SJSA1 (cell line): Measurements from ENCODE around the gene RPUSD1. TPM values are rescaled to one million over a fixed set of nuclear protein-coding genes. Genes with fewer than 3 reads are reported as not detected.

Experiments
- DNase-seq, 2 experiments: peaks; one replicate each; pipeline ENCODE4 v3.0.0-alpha.2; 2015 to 2020; ENCODE audit warnings: low spot score in 2 of 2, low read depth in 1 of 2
- H3K27ac ChIP-seq: fragments of 250-450 bp; sonication (Bioruptor Pico); 2 replicates; pipeline ENCODE4 v1.5.1; 2020; ENCODE audit warnings: mild to moderate bottlenecking, moderate library complexity
- H3K27me3 ChIP-seq: fragments of 250-450 bp; sonication (Bioruptor Pico); replicated peaks from 2 replicates; pipeline ENCODE4 v1.5.1; 2020; ENCODE audit warnings: mild to moderate bottlenecking, moderate library complexity
- H3K36me3 ChIP-seq: fragments of 250-450 bp; sonication (Bioruptor Pico); 2 replicates; pipeline ENCODE4 v1.5.1; 2020; ENCODE audit warnings: mild to moderate bottlenecking
- H3K4me1 ChIP-seq: fragments of 250-450 bp; sonication (Bioruptor Pico); replicated peaks from 2 replicates; pipeline ENCODE4 v1.6.1; 2021; ENCODE audit warnings: mild to moderate bottlenecking
- H3K4me3 ChIP-seq: fragments of 250-450 bp; sonication (Bioruptor Pico); 2 replicates; pipeline ENCODE4 v1.5.1; 2020; ENCODE audit warnings: mild to moderate bottlenecking
- H3K9me3 ChIP-seq: fragments of 250-450 bp; sonication (Bioruptor Pico); replicated peaks from 2 replicates; pipeline ENCODE4 v1.5.1; 2020; ENCODE audit warnings: mild to moderate bottlenecking
- total RNA-seq: library from RNA; depleted of rRNA; stranded (reverse); fragments of >200 nt; shearing (Covaris generic); gene quantifications from 2 replicates; pipeline ENCODE4 v1.2.3, GENCODE V29; 2014

The RPUSD1 gene
- total RNA-seq, 1 experiment from 2014 or later, result 35.7 TPM

GRCh38 chr16:799948-800833 is 12.0 kb upstream of the RPUSD1 start, which contains the start of gene GNG13:
GNG13 (minus strand) TSS chr16:800734; CDS start chr16:799077, 1,657 bp downstream.
- no peak for DNase-seq

GRCh38 chr16:799111-799947 is 11.1 kb upstream of the RPUSD1 start:
- Histone ChIP-seq H3K9me3 (no peaks in the 10 kb centered on the region), H3K4me3 (no peak overlapping the region), H3K36me3 (peaks cover 14% of the 10 kb centered on the region), H3K27ac (no peak overlapping the region), H3K27me3 (peaks cover 45% of the 10 kb centered on the region), H3K4me1 (no peaks in the 10 kb centered on the region)
- DNase-seq, result no peak

More at GRCh38 chr16:799948-800833, 12.0 kb upstream of the RPUSD1 start, which contains the start of gene GNG13:
- Histone ChIP-seq H3K27me3 (peaks cover 50% of the 10 kb centered on the region), H3K27ac (no peak within 1 kb of the TSS), H3K4me1 (no peaks in the 10 kb centered on the region), H3K9me3 (no peaks in the 10 kb centered on the region), H3K4me3 (no peak within 1 kb of the TSS), H3K36me3 (peaks cover 11% of the 10 kb centered on the region)

- Histone ChIP-seq H3K9me3 (no peaks in the 10 kb centered on the region), H3K27ac (no peak overlapping the region), H3K4me3 (no peak overlapping the region), H3K27me3 (peaks cover 42% of the 10 kb centered on the region), H3K4me1 (no peaks in the 10 kb centered on the region), H3K36me3 (peaks cover 17% of the 10 kb centered on the region)
- no peak for DNase-seq
Measured at GRCh38 chr16:798666-799065, 10.5 kb upstream of the RPUSD1 start.

GRCh38 chr16:797686-798085 is 9.5 kb upstream of the RPUSD1 start:
- H3K27ac ChIP-seq, result no peak overlapping the region
- H3K9me3 ChIP-seq, result no peaks in the 10 kb centered on the region

GRCh38 chr16:797120-797420 is 8.9 kb upstream of the RPUSD1 start:
- H3K27me3 ChIP-seq, result peaks cover 26% of the 10 kb centered on the region
- H3K4me3 ChIP-seq, result no peak overlapping the region
- no peak for DNase-seq
- peaks cover 25% of the 10 kb centered on the region for H3K36me3 ChIP-seq
- H3K4me1 ChIP-seq, result no peaks in the 10 kb centered on the region
- H3K9me3 ChIP-seq, result no peaks in the 10 kb centered on the region
- H3K27ac ChIP-seq, result no peak overlapping the region

More at GRCh38 chr16:797686-798085, 9.5 kb upstream of the RPUSD1 start:
- H3K4me1 ChIP-seq, result no peaks in the 10 kb centered on the region
- peaks cover 19% of the 10 kb centered on the region for H3K36me3 ChIP-seq
- H3K4me3 ChIP-seq, result no peak overlapping the region
- peaks cover 33% of the 10 kb centered on the region for H3K27me3 ChIP-seq
- no peak for DNase-seq

GRCh38 chr16:796296-797119 is 8.3 kb upstream of the RPUSD1 start:
- no peak overlapping the region for H3K27ac ChIP-seq
- peaks cover 31% of the 10 kb centered on the region for H3K36me3 ChIP-seq
- no peak for DNase-seq
- H3K4me3 ChIP-seq, result no peak overlapping the region
- H3K9me3 ChIP-seq, result no peaks in the 10 kb centered on the region
- peaks cover 21% of the 10 kb centered on the region for H3K27me3 ChIP-seq
- no peaks in the 10 kb centered on the region for H3K4me1 ChIP-seq

- DNase-seq, result no peak
Measured at GRCh38 chr16:795580-796229, 7.5 kb upstream of the RPUSD1 start.

GRCh38 chr16:794853-795466 is 6.8 kb upstream of the RPUSD1 start:
- H3K4me1 ChIP-seq, result no peaks in the 10 kb centered on the region
- H3K36me3 ChIP-seq, result peaks cover 46% of the 10 kb centered on the region
- no peak overlapping the region for H3K27ac ChIP-seq
- H3K27me3 ChIP-seq, result peaks cover 5% of the 10 kb centered on the region
- no peak for DNase-seq
- H3K9me3 ChIP-seq, result no peaks in the 10 kb centered on the region
- H3K4me3 ChIP-seq, result no peak overlapping the region

More at GRCh38 chr16:795580-796229, 7.5 kb upstream of the RPUSD1 start:
- Histone ChIP-seq H3K36me3 (peaks cover 39% of the 10 kb centered on the region), H3K27ac (no peak overlapping the region), H3K27me3 (peaks cover 13% of the 10 kb centered on the region), H3K9me3 (no peaks in the 10 kb centered on the region), H3K4me1 (no peaks in the 10 kb centered on the region), H3K4me3 (no peak overlapping the region)

GRCh38 chr16:794091-794822 is 6.1 kb upstream of the RPUSD1 start:
- H3K4me1 ChIP-seq, result peaks cover 4% of the 10 kb centered on the region
- no peak for DNase-seq
- peaks cover 53% of the 10 kb centered on the region for H3K36me3 ChIP-seq
- 0 out of 2 replicates have a peak, but pooled peaks cover under 1% of the 10 kb centered on the region for H3K27me3 ChIP-seq
- no peak overlapping the region for H3K4me3 ChIP-seq
- H3K27ac ChIP-seq, result no peak overlapping the region
- no peaks in the 10 kb centered on the region for H3K9me3 ChIP-seq

- no peak for DNase-seq
- Histone ChIP-seq H3K27me3 (no peaks in the 10 kb centered on the region), H3K4me1 (peaks cover 12% of the 10 kb centered on the region), H3K9me3 (peaks cover 5% of the 10 kb centered on the region), H3K36me3 (peaks cover 61% of the 10 kb centered on the region), H3K4me3 (no peak overlapping the region), H3K27ac (no peak overlapping the region)
Measured at GRCh38 chr16:793414-793813, 5.2 kb upstream of the RPUSD1 start.

- DNase-seq, result no peak
- peaks cover 67% of the 10 kb centered on the region for H3K36me3 ChIP-seq
- peaks cover 5% of the 10 kb centered on the region for H3K9me3 ChIP-seq
Measured at GRCh38 chr16:792221-792995, 4.2 kb upstream of the RPUSD1 start.

More at GRCh38 chr16:792221-792995, 4.2 kb upstream of the RPUSD1 start:
- no peaks in the 10 kb centered on the region for H3K27me3 ChIP-seq
- no peak overlapping the region for H3K4me3 ChIP-seq
- no peak overlapping the region for H3K27ac ChIP-seq
- peaks cover 19% of the 10 kb centered on the region for H3K4me1 ChIP-seq
